Lower lobe of right lung (tissue), 2 donors: ENCODE measurements around the gene PARP14. TPM values are rescaled to one million over a fixed set of nuclear protein-coding genes. Genes with fewer than 3 reads are reported as not detected.
A peak's percentile ranks its signal among the peaks of the same experiment; 100 is the strongest.

Source experiments
- ATAC-seq, 2 donors: fragments of 200-7000 bp; cut with Tn5 transposase; one replicate each; pipeline ENCODE4 v1.9.1; 2020 to 2022; ENCODE audit warnings: mild to moderate bottlenecking in 2 of 2, moderate library complexity in 2 of 2
- DNase-seq: peaks from one replicate; pipeline ENCODE4 v3.0.0-alpha.2; 2020
- H3K27ac ChIP-seq: fragments of 200-600 bp; one replicate; pipeline ENCODE4 v1.8.0; 2022
- H3K27me3 ChIP-seq: fragments of 200-600 bp; one replicate; pipeline ENCODE4 v1.8.0; 2022; ENCODE audit warnings: low read depth
- H3K36me3 ChIP-seq: fragments of 200-600 bp; one replicate; pipeline ENCODE4 v1.8.0; 2022; ENCODE audit warnings: mild to moderate bottlenecking
- H3K4me1 ChIP-seq: fragments of 200-600 bp; one replicate; pipeline ENCODE4 v1.8.0; 2022
- H3K4me3 ChIP-seq: fragments of 200-600 bp; one replicate; pipeline ENCODE4 v1.8.0; 2022; ENCODE audit warnings: mild to moderate bottlenecking
- H3K9me3 ChIP-seq: fragments of 200-600 bp; one replicate; pipeline ENCODE4 v1.8.0; 2022
- CTCF ChIP-seq: fragments of 200-600 bp; IDR thresholded peaks from one replicate; pipeline ENCODE4 v1.8.0; 2022; ENCODE audit warnings: antibody characterized with exemption, mild to moderate bottlenecking
- intact Hi-C: fragments of 100-400 bp; cut with DNase I; formaldehyde crosslinking; loops from one replicate; pipeline ENCODE4 v1.11.0; 2022
- total RNA-seq: library from RNA; stranded (reverse); fragmentation: NEBNext Ultra II Directional; extraction: Animal tissue kit (Norgen Biotek cat#: 25700); gene quantifications from one replicate; pipeline ENCODE4 v1.2.1, GENCODE V29; 2021
- donor health status: DM: no; HTN: yes; CAD: no; lungs with severe emphysema.

Gene PARP14
- total RNA-seq, 1 donor from 2014 or later: 165 TPM

GRCh38 chr3:122716667-122717066 is 36.0 kb downstream of the PARP14 start:
- no peak for ATAC-seq
- intact Hi-C loops: no loop called here

GRCh38 chr3:122719273-122719921 is 38.8 kb downstream of the PARP14 start:
- no peak overlapping the region for H3K27ac ChIP-seq
- no peak for ATAC-seq
- TF ChIP-seq CTCF: no peak
- H3K36me3 ChIP-seq: peaks cover 85% of the 10 kb centered on the region
- H3K27me3 ChIP-seq: no peaks in the 10 kb centered on the region
- no peak for DNase-seq
- no peak overlapping the region for H3K4me3 ChIP-seq
- H3K9me3 ChIP-seq: no peaks in the 10 kb centered on the region
- intact Hi-C loops: no loop called here
- no peaks in the 10 kb centered on the region for H3K4me1 ChIP-seq

More at GRCh38 chr3:122716667-122717066, 36.0 kb downstream of the PARP14 start:
- peaks cover 100% of the 10 kb centered on the region for H3K36me3 ChIP-seq
- no peak overlapping the region for H3K4me3 ChIP-seq
- no peaks in the 10 kb centered on the region for H3K4me1 ChIP-seq
- H3K9me3 ChIP-seq: no peaks in the 10 kb centered on the region
- no peak overlapping the region for H3K27ac ChIP-seq
- no peaks in the 10 kb centered on the region for H3K27me3 ChIP-seq
- no peak for DNase-seq
- TF ChIP-seq CTCF: no peak

GRCh38 chr3:122725106-122725505 is 44.5 kb downstream of the PARP14 start:
- intact Hi-C loops: no loop called here
- Histone ChIP-seq H3K4me3 (no peak overlapping the region), H3K9me3 (no peaks in the 10 kb centered on the region), H3K36me3 (peaks cover 55% of the 10 kb centered on the region), H3K4me1 (no peaks in the 10 kb centered on the region), H3K27ac (no peak overlapping the region), H3K27me3 (no peaks in the 10 kb centered on the region)
- no peak for TF ChIP-seq CTCF
- ATAC-seq (no peak), DNase-seq (peak; percentile 45)

GRCh38 chr3:122727294-122727693 is 46.7 kb downstream of the PARP14 start:
- Histone ChIP-seq H3K27me3 (no peaks in the 10 kb centered on the region), H3K27ac (no peak overlapping the region), H3K36me3 (peaks cover 35% of the 10 kb centered on the region), H3K4me1 (no peaks in the 10 kb centered on the region), H3K4me3 (no peak overlapping the region), H3K9me3 (no peaks in the 10 kb centered on the region)
- ATAC-seq (no peak), DNase-seq (no peak)
- no peak for TF ChIP-seq CTCF
- intact Hi-C loops: no loop called here

- Histone ChIP-seq H3K4me3 (no peak overlapping the region), H3K27ac (no peak overlapping the region), H3K36me3 (peaks cover 31% of the 10 kb centered on the region), H3K27me3 (no peaks in the 10 kb centered on the region), H3K9me3 (no peaks in the 10 kb centered on the region), H3K4me1 (no peaks in the 10 kb centered on the region)
- ATAC-seq: no peak
- no peak for TF ChIP-seq CTCF
- intact Hi-C loops: no loop called here
- no peak for DNase-seq
Observed at GRCh38 chr3:122727766-122728165, 47.1 kb downstream of the PARP14 start.
